MG63 (cell line): ENCODE results near the gene SMAD6. TPM values are rescaled to one million over a fixed set of nuclear protein-coding genes. Genes with fewer than 3 reads are reported as not detected.

Experiments used
- DNase-seq: peaks from one replicate; pipeline ENCODE4 v3.0.0-alpha.2; 2020
- H3K27me3 ChIP-seq: fragments of 250-450 bp; sonication (Bioruptor Pico); 2 replicates; pipeline ENCODE4 v1.5.1; 2020; ENCODE audit warnings: mild to moderate bottlenecking, moderate library complexity
- H3K36me3 ChIP-seq: fragments of 250-450 bp; sonication (Bioruptor Pico); 2 replicates; pipeline ENCODE4 v1.5.1; 2020; ENCODE audit warnings: mild to moderate bottlenecking, moderate library complexity
- H3K4me3 ChIP-seq: fragments of 250-450 bp; sonication (Bioruptor Pico); 2 replicates; pipeline ENCODE4 v1.5.1; 2020; ENCODE audit warnings: mild to moderate bottlenecking, moderate library complexity
- H3K9me3 ChIP-seq: fragments of 250-450 bp; sonication (Bioruptor Pico); 2 replicates; pipeline ENCODE4 v1.5.1; 2020; ENCODE audit warnings: mild to moderate bottlenecking, moderate library complexity
- total RNA-seq: library from RNA; depleted of rRNA; stranded (reverse); fragments of >200 nt; shearing (Covaris generic); gene quantifications from 2 replicates; pipeline ENCODE4 v1.2.3, GENCODE V29; 2014; ENCODE audit warnings: low replicate concordance

SMAD6 gene
- total RNA-seq, 1 experiment from 2014 or later: 37.8 TPM

GRCh38 chr15:66739287-66739686 is 37.3 kb downstream of the SMAD6 start:
- Histone ChIP-seq H3K27me3 (no peaks in the 10 kb centered on the region), H3K36me3 (peaks cover 63% of the 10 kb centered on the region), H3K4me3 (no peak overlapping the region), H3K9me3 (no peaks in the 10 kb centered on the region)
- no peak for DNase-seq

GRCh38 chr15:66740802-66741201 is 38.8 kb downstream of the SMAD6 start:
- Histone ChIP-seq H3K4me3 (no peak overlapping the region), H3K27me3 (no peaks in the 10 kb centered on the region), H3K36me3 (peaks cover 73% of the 10 kb centered on the region), H3K9me3 (no peaks in the 10 kb centered on the region)
- DNase-seq: peak; percentile 89

- Histone ChIP-seq H3K27me3 (no peaks in the 10 kb centered on the region), H3K36me3 (peaks cover 67% of the 10 kb centered on the region), H3K9me3 (no peaks in the 10 kb centered on the region), H3K4me3 (no peak overlapping the region)
- DNase-seq: no peak
Observed at GRCh38 chr15:66741646-66742045, 39.6 kb downstream of the SMAD6 start.

GRCh38 chr15:66742286-66742685 is 40.2 kb downstream of the SMAD6 start:
- Histone ChIP-seq H3K27me3 (no peaks in the 10 kb centered on the region), H3K4me3 (no peak overlapping the region), H3K36me3 (peaks cover 68% of the 10 kb centered on the region), H3K9me3 (no peaks in the 10 kb centered on the region)
- no peak for DNase-seq

- H3K36me3 ChIP-seq: peaks cover 62% of the 10 kb centered on the region
- no peak for DNase-seq
- no peak overlapping the region for H3K4me3 ChIP-seq
Observed at GRCh38 chr15:66743204-66743603, 41.2 kb downstream of the SMAD6 start.

GRCh38 chr15:66743703-66744536 is 41.9 kb downstream of the SMAD6 start:
- H3K4me3 ChIP-seq: no peak overlapping the region
- H3K27me3 ChIP-seq: no peaks in the 10 kb centered on the region
- peaks cover 57% of the 10 kb centered on the region for H3K36me3 ChIP-seq
- DNase-seq: no peak
- H3K9me3 ChIP-seq: no peaks in the 10 kb centered on the region

More at GRCh38 chr15:66743204-66743603, 41.2 kb downstream of the SMAD6 start:
- no peaks in the 10 kb centered on the region for H3K27me3 ChIP-seq
- no peaks in the 10 kb centered on the region for H3K9me3 ChIP-seq

- Histone ChIP-seq H3K27me3 (no peaks in the 10 kb centered on the region), H3K36me3 (peaks cover 66% of the 10 kb centered on the region), H3K4me3 (no peak overlapping the region), H3K9me3 (no peaks in the 10 kb centered on the region)
- DNase-seq: no peak
Observed at GRCh38 chr15:66744610-66745279, 42.7 kb downstream of the SMAD6 start.

- Histone ChIP-seq H3K4me3 (no peak overlapping the region), H3K27me3 (no peaks in the 10 kb centered on the region), H3K9me3 (no peaks in the 10 kb centered on the region), H3K36me3 (peaks cover 66% of the 10 kb centered on the region)
- no peak for DNase-seq
Observed at GRCh38 chr15:66745530-66746230, 43.6 kb downstream of the SMAD6 start.

GRCh38 chr15:66746231-66746605 is 44.2 kb downstream of the SMAD6 start:
- DNase-seq: no peak
- no peak overlapping the region for H3K4me3 ChIP-seq
- H3K36me3 ChIP-seq: peaks cover 68% of the 10 kb centered on the region
- H3K9me3 ChIP-seq: no peaks in the 10 kb centered on the region
- H3K27me3 ChIP-seq: no peaks in the 10 kb centered on the region

- Histone ChIP-seq H3K36me3 (peaks cover 70% of the 10 kb centered on the region), H3K9me3 (no peaks in the 10 kb centered on the region), H3K27me3 (no peaks in the 10 kb centered on the region), H3K4me3 (no peak overlapping the region)
- no peak for DNase-seq
Observed at GRCh38 chr15:66747223-66747622, 45.2 kb downstream of the SMAD6 start.

- Histone ChIP-seq H3K4me3 (no peak overlapping the region), H3K9me3 (no peaks in the 10 kb centered on the region), H3K27me3 (no peaks in the 10 kb centered on the region), H3K36me3 (peaks cover 70% of the 10 kb centered on the region)
- no peak for DNase-seq
Observed at GRCh38 chr15:66747886-66748707, 46.1 kb downstream of the SMAD6 start.

GRCh38 chr15:66748708-66749035 is 46.6 kb downstream of the SMAD6 start:
- Histone ChIP-seq H3K4me3 (no peak overlapping the region), H3K27me3 (no peaks in the 10 kb centered on the region), H3K9me3 (no peaks in the 10 kb centered on the region), H3K36me3 (peaks cover 70% of the 10 kb centered on the region)
- DNase-seq: no peak

- peaks cover 7% of the 10 kb centered on the region for H3K9me3 ChIP-seq
- H3K36me3 ChIP-seq: peaks cover 70% of the 10 kb centered on the region
- no peaks in the 10 kb centered on the region for H3K27me3 ChIP-seq
- DNase-seq: no peak
- no peak overlapping the region for H3K4me3 ChIP-seq
Observed at GRCh38 chr15:66749841-66750575, 48.0 kb downstream of the SMAD6 start.

- Histone ChIP-seq H3K36me3 (peaks cover 70% of the 10 kb centered on the region), H3K27me3 (no peaks in the 10 kb centered on the region), H3K4me3 (no peak overlapping the region), H3K9me3 (peaks cover 13% of the 10 kb centered on the region)
- DNase-seq: no peak
Observed at GRCh38 chr15:66750609-66751008, 48.6 kb downstream of the SMAD6 start.

- H3K36me3 ChIP-seq: peaks cover 77% of the 10 kb centered on the region
- H3K4me3 ChIP-seq: no peak overlapping the region
- DNase-seq: peak; percentile 58
- peaks cover 14% of the 10 kb centered on the region for H3K9me3 ChIP-seq
- no peaks in the 10 kb centered on the region for H3K27me3 ChIP-seq
Observed at GRCh38 chr15:66751579-66751978, 49.5 kb downstream of the SMAD6 start.

- H3K36me3 ChIP-seq: peaks cover 79% of the 10 kb centered on the region
Observed at GRCh38 chr15:66752078-66752477, 50.0 kb downstream of the SMAD6 start.

More at GRCh38 chr15:66752078-66752477, 50.0 kb downstream of the SMAD6 start:
- Histone ChIP-seq H3K27me3 (no peaks in the 10 kb centered on the region), H3K4me3 (no peak overlapping the region), H3K9me3 (peaks cover 14% of the 10 kb centered on the region)
- DNase-seq: no peak
